Immature natural killer cell (primary cell): ENCODE data around the gene CCDC3. TPM values are rescaled to one million over a fixed set of nuclear protein-coding genes. Genes with fewer than 3 reads are reported as not detected.
A peak's percentile ranks its signal among the peaks of the same experiment; 100 is the strongest.

Source experiments
- DNase-seq, 3 donors: peaks; one replicate each; pipeline ENCODE4 v3.0.0; 2022; ENCODE audit warnings: mixed read lengths in 1 of 3
- H3K27ac Mint-ChIP-seq, 6 donors: one replicate each; pipeline ENCODE4 v1.8.0; 2020; ENCODE audit warnings: mixed read lengths in 6 of 6, mild to moderate bottlenecking in 5 of 6, inconsistent platforms in 4 of 6, moderate library complexity in 3 of 6
- H3K27me3 Mint-ChIP-seq, 3 donors: one replicate each; pipeline ENCODE4 v1.8.0; 2020 to 2021; ENCODE audit warnings: low read depth in 3 of 3, mild to moderate bottlenecking in 3 of 3, mixed read lengths in 3 of 3, moderate library complexity in 3 of 3, inconsistent platforms in 1 of 3
- H3K36me3 Mint-ChIP-seq, 3 donors: one replicate each; pipeline ENCODE4 v1.8.0; 2020; ENCODE audit warnings: mixed read lengths in 3 of 3, inconsistent platforms in 2 of 3, mild to moderate bottlenecking in 2 of 3
- H3K4me1 Mint-ChIP-seq, 2 donors: one replicate each; pipeline ENCODE4 v1.8.0; 2020; ENCODE audit warnings: inconsistent platforms in 2 of 2, mild to moderate bottlenecking in 2 of 2, mixed read lengths in 2 of 2, moderate library complexity in 1 of 2
- H3K4me3 Mint-ChIP-seq, 5 donors: one replicate each; pipeline ENCODE4 v1.8.0; 2020; ENCODE audit warnings: mild to moderate bottlenecking in 5 of 5, mixed read lengths in 5 of 5, inconsistent platforms in 3 of 5, moderate library complexity in 3 of 5
- H3K9me3 Mint-ChIP-seq, 6 donors: one replicate each; pipeline ENCODE4 v1.8.0; 2020; ENCODE audit warnings: mild to moderate bottlenecking in 6 of 6, mixed read lengths in 6 of 6, inconsistent platforms in 4 of 6, moderate library complexity in 3 of 6
- polyA plus RNA-seq, 3 donors: library from polyadenylated mRNA; unstranded; fragments of 300-500 nt; fragmentation: Illumina TruSeq; gene quantifications; one replicate each; pipeline ENCODE4 v1.2.3, GENCODE V29; 2021

The CCDC3 gene
- polyA plus RNA-seq, 3 donors from 2014 or later: not detected

DNA sequence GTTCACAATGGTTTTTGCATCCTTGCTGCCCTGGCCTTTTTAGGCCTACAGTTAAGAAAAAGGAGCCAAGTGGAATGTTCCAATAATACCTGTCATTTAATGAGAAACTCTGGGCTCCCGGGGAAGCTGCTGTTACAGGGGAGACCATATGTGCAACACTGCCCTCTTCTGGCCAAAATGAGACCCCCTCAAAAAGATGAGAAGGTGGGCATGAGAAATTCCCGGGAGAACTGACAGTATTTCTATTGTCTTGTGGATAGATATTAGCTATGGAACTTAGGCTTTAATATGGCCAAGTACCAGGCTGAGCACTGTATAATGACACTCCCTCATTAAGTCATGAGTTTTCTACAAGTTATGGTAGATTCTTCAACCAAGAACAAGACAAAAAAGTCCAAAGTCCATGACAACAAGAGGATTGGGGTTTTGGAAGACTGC lies 99.4 kb downstream of the CCDC3 start:
- DNase-seq: peak; percentile 23 to 36 (median 36)
- H3K9me3 Mint-ChIP-seq: no peaks in the 10 kb centered on the region
- H3K27ac Mint-ChIP-seq: no peak overlapping the region
- H3K27me3 Mint-ChIP-seq: no peaks in the 10 kb centered on the region
- no peak overlapping the region for H3K4me3 Mint-ChIP-seq
- H3K36me3 Mint-ChIP-seq: no peaks in the 10 kb centered on the region
- H3K4me1 Mint-ChIP-seq: no peaks in the 10 kb centered on the region

DNA sequence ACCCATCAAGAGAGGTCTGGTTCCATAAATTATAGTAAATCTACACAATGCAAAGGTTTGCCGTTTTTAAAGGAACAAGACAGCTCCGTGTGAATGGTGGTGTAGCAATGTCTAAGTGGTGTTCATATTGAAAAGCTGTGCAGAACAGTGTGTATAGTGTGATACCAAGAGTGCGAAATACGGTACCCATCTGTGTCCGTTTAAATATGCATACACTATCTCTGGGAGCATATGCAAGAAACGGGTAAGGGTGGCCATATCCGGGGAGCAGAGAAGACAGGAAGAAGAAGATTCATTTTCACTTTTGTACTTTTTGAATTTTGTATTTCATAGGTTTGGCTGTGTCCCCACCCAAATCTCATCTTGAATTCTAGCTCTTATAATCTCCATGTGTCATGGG lies 102.0 kb downstream of the CCDC3 start:
- Mint-ChIP-seq H3K27me3 (no peaks in the 10 kb centered on the region), H3K4me3 (no peak overlapping the region), H3K9me3 (peaks cover 0 to 2% (median 0%) of the 10 kb centered on the region in 6 donors), H3K36me3 (no peaks in the 10 kb centered on the region), H3K27ac (no peak overlapping the region), H3K4me1 (no peaks in the 10 kb centered on the region)
- no peak for DNase-seq

DNA sequence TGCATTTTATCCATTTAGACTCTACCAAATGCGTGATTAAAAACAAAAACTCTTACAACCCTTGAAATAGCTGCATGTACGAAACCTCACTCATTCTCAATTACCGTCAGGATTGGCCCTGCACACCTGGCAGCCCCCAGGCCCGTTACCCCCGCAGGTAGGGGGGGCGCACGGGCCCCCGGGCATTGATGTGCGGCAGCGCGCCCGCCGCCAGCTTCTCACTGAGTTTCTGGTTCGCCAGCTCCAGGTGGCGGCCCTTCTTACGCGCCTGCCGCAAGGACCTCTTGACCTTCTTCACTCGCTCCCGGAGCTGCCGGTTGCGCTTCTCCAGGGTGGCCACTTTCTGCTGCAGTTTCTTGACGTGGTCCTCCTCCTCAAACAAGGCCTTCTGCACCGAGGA lies 103.2 kb downstream of the CCDC3 start:
- DNase-seq: no peak
- H3K27ac Mint-ChIP-seq: no peak overlapping the region
- no peaks in the 10 kb centered on the region for H3K4me1 Mint-ChIP-seq
- peaks cover 0 to 2% (median 0%) of the 10 kb centered on the region in 3 donors for H3K27me3 Mint-ChIP-seq
- no peak overlapping the region for H3K4me3 Mint-ChIP-seq
- H3K9me3 Mint-ChIP-seq: peaks cover 0 to 10% (median 3%) of the 10 kb centered on the region in 6 donors
- H3K36me3 Mint-ChIP-seq: no peaks in the 10 kb centered on the region

DNA sequence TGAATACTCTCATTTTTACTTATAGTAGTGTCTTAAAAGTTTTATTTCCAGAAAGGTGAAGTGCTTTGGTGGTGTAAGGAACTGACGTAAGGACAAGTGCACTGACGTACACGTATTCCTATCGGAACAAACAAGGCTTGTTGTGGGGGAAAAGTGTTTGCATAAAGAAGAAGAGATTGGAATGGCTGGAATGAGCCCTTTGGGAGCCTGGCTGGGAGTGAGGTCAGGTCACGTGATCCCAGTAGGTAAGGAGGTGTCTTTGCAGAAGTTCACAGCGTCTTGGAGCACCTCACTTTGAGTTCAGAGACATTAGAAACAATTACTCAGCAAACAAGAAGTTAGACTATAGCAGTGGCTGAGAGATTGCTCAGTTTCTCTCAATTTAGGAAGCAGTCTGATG lies 104.2 kb downstream of the CCDC3 start:
- H3K27me3 Mint-ChIP-seq: peaks cover 0 to 3% (median 2%) of the 10 kb centered on the region in 3 donors
- H3K9me3 Mint-ChIP-seq: peaks cover 0 to 20% (median 8%) of the 10 kb centered on the region in 6 donors
- peaks cover 0 to 3% (median 0%) of the 10 kb centered on the region in 3 donors for H3K36me3 Mint-ChIP-seq
- H3K4me3 Mint-ChIP-seq: no peak overlapping the region
- no peak for DNase-seq
- H3K27ac Mint-ChIP-seq: no peak overlapping the region
- no peaks in the 10 kb centered on the region for H3K4me1 Mint-ChIP-seq

GRCh38 chr10:12896251-12896650 lies 105.3 kb downstream of the CCDC3 start:
- peaks cover 0 to 4% (median 2%) of the 10 kb centered on the region in 3 donors for H3K27me3 Mint-ChIP-seq
- H3K27ac Mint-ChIP-seq: no peak overlapping the region

GRCh38 chr10:12892924-12893323 lies 108.6 kb downstream of the CCDC3 start:
- no peak for DNase-seq
- peaks cover 0 to 3% (median 0%) of the 10 kb centered on the region in 3 donors for H3K36me3 Mint-ChIP-seq
- H3K27me3 Mint-ChIP-seq: peaks cover 0 to 4% (median 2%) of the 10 kb centered on the region in 3 donors
- H3K4me3 Mint-ChIP-seq: no peak overlapping the region
- no peak overlapping the region for H3K27ac Mint-ChIP-seq
- H3K9me3 Mint-ChIP-seq: peaks cover 2 to 24% (median 9%) of the 10 kb centered on the region in 6 donors
- H3K4me1 Mint-ChIP-seq: no peaks in the 10 kb centered on the region

More at GRCh38 chr10:12896251-12896650, 105.3 kb downstream of the CCDC3 start:
- Mint-ChIP-seq H3K4me3 (no peak overlapping the region), H3K36me3 (peaks cover 0 to 3% (median 0%) of the 10 kb centered on the region in 3 donors), H3K4me1 (no peaks in the 10 kb centered on the region), H3K9me3 (peaks cover 2 to 24% (median 9%) of the 10 kb centered on the region in 6 donors)
- no peak for DNase-seq

DNA sequence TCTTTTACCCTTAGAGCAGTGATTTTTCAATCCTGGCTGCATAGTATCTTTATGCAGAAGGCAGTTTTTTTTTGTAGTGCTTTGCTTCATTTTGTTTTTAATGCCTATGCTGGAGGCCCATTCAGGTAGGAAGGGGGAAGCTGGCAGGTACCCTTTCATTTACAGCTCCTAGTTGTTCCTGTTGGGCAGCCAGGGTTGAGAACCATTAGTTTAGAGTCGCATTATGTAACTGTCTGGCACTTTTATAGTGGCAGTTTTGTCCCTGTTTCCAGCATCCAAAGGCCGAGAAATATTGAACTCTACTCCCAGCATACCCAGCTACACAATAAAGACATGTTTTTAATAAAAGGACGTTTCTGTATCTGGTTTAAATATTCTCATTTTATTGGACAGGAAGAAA lies 110.6 kb downstream of the CCDC3 start:
- H3K4me3 Mint-ChIP-seq: no peak overlapping the region
- no peaks in the 10 kb centered on the region for H3K4me1 Mint-ChIP-seq
- H3K27me3 Mint-ChIP-seq: peaks cover 0 to 6% (median 2%) of the 10 kb centered on the region in 3 donors
- H3K36me3 Mint-ChIP-seq: peaks cover 0 to 3% (median 0%) of the 10 kb centered on the region in 3 donors
- peaks cover 4 to 24% (median 9%) of the 10 kb centered on the region in 6 donors for H3K9me3 Mint-ChIP-seq
- DNase-seq: no peak
- H3K27ac Mint-ChIP-seq: no peak overlapping the region

GRCh38 chr10:12888470-12888869 lies 113.0 kb downstream of the CCDC3 start:
- Mint-ChIP-seq H3K27ac (no peak overlapping the region), H3K4me3 (no peak overlapping the region)
- no peak for DNase-seq

GRCh38 chr10:12887780-12888179 lies 113.7 kb downstream of the CCDC3 start:
- no peaks in the 10 kb centered on the region for H3K4me1 Mint-ChIP-seq
- H3K27me3 Mint-ChIP-seq: peaks cover 0 to 9% (median 3%) of the 10 kb centered on the region in 3 donors
- no peak overlapping the region for H3K27ac Mint-ChIP-seq
- peaks cover 0 to under 1% (median 0%) of the 10 kb centered on the region in 3 donors for H3K36me3 Mint-ChIP-seq
- H3K4me3 Mint-ChIP-seq: no peak overlapping the region
- peaks cover under 1 to 12% (median 4%) of the 10 kb centered on the region in 6 donors for H3K9me3 Mint-ChIP-seq
- DNase-seq: no peak

More at GRCh38 chr10:12888470-12888869, 113.0 kb downstream of the CCDC3 start:
- Mint-ChIP-seq H3K9me3 (peaks cover 4 to 19% (median 9%) of the 10 kb centered on the region in 6 donors), H3K4me1 (no peaks in the 10 kb centered on the region), H3K27me3 (peaks cover 0 to 10% (median 3%) of the 10 kb centered on the region in 3 donors), H3K36me3 (peaks cover 0 to 3% (median 0%) of the 10 kb centered on the region in 3 donors)

- no peak overlapping the region for H3K27ac Mint-ChIP-seq
- no peak overlapping the region for H3K4me3 Mint-ChIP-seq
- no peak for DNase-seq
- no peaks in the 10 kb centered on the region for H3K36me3 Mint-ChIP-seq
- no peaks in the 10 kb centered on the region for H3K4me1 Mint-ChIP-seq
- H3K9me3 Mint-ChIP-seq: peaks cover 0 to 2% (median 0%) of the 10 kb centered on the region in 6 donors
- H3K27me3 Mint-ChIP-seq: peaks cover 8 to 10% (median 8%) of the 10 kb centered on the region in 3 donors
Measured at GRCh38 chr10:12884851-12885250, 116.7 kb downstream of the CCDC3 start.

GRCh38 chr10:12880423-12880822 lies 121.1 kb downstream of the CCDC3 start:
- Mint-ChIP-seq H3K4me1 (no peaks in the 10 kb centered on the region), H3K27me3 (peaks cover 5 to 15% (median 8%) of the 10 kb centered on the region in 3 donors), H3K4me3 (no peak overlapping the region), H3K27ac (no peak overlapping the region), H3K36me3 (no peaks in the 10 kb centered on the region), H3K9me3 (no peaks in the 10 kb centered on the region)
- DNase-seq: no peak

DNA sequence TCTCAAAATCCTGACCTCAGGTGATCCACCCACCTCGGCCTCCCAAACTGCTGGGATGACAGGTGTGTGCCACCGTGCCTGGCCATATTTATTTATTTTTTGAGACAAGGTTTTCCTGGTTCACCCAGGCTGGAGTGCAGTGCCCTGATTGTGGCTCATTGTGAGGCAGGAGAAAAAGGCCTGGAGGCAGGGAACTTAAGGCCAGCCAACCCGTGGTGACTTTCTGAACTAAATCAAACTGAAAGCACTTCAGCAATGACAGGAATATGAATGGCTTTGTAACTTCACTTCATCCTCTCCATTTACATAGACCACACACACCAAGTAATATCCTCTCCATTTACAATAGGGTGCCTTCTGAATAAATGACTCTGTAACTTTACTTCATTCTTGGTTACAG lies 124.4 kb downstream of the CCDC3 start:
- no peak for DNase-seq
- Mint-ChIP-seq H3K27ac (no peak overlapping the region), H3K27me3 (peaks cover 0 to 24% (median 7%) of the 10 kb centered on the region in 3 donors), H3K4me1 (no peaks in the 10 kb centered on the region), H3K4me3 (no peak overlapping the region), H3K36me3 (no peaks in the 10 kb centered on the region), H3K9me3 (no peaks in the 10 kb centered on the region)

DNA sequence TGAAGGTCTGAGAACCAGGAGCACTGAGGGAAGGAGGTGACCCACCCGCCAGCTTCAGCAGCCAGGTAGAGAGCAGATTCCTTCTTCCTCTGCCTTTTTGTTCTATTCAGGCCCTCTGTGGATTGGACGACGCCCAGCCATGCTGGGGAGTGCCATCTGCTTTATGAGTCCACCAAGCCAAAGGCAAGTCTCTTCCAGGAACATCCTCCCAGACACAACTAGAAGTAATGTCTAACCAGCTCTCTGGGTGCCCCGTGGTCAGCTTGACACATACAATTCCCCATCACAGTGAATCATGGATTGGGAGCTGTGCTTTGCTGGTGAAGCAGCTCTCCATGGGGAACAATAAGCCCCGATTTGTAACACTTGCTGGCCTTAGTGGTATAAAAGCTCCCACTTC lies 125.2 kb downstream of the CCDC3 start:
- Mint-ChIP-seq H3K9me3 (no peaks in the 10 kb centered on the region), H3K27me3 (peaks cover 0 to 27% (median 5%) of the 10 kb centered on the region in 3 donors), H3K4me3 (no peak overlapping the region), H3K36me3 (no peaks in the 10 kb centered on the region), H3K27ac (no peak overlapping the region), H3K4me1 (no peaks in the 10 kb centered on the region)
- DNase-seq: no peak

- Mint-ChIP-seq H3K4me3 (no peak overlapping the region), H3K9me3 (no peaks in the 10 kb centered on the region), H3K27me3 (peaks cover 1 to 20% (median 3%) of the 10 kb centered on the region in 3 donors), H3K27ac (no peak overlapping the region), H3K36me3 (no peaks in the 10 kb centered on the region), H3K4me1 (no peaks in the 10 kb centered on the region)
- no peak for DNase-seq
Measured at GRCh38 chr10:12875100-12875499, 126.4 kb downstream of the CCDC3 start.

GRCh38 chr10:12874501-12874900 lies 127.0 kb downstream of the CCDC3 start:
- Mint-ChIP-seq H3K27ac (no peak overlapping the region), H3K36me3 (no peaks in the 10 kb centered on the region), H3K27me3 (peaks cover 1 to 20% (median 3%) of the 10 kb centered on the region in 3 donors), H3K9me3 (no peaks in the 10 kb centered on the region), H3K4me3 (no peak overlapping the region), H3K4me1 (no peaks in the 10 kb centered on the region)
- no peak for DNase-seq
